ENCODE data around the gene KMT5B.

Gene KMT5B

GRCh38 chr11:68164437-68164836 lies 48.7 kb downstream of the KMT5B start:
- no peak overlapping the region for H3K4me3 ChIP-seq (replicated peaks; ENCODE audit: low read depth, low read length)
- H3K27me3 ChIP-seq (replicated peaks; ENCODE audit: control insufficient read depth, insufficient read depth, low read length) = no peaks in the 10 kb centered on the region
- DNase-seq (ENCODE audit: extremely low read depth, insufficient read length) = no peak
- H3K36me3 ChIP-seq (ENCODE audit: control insufficient read depth, insufficient read depth, low read length) = peaks cover 12% of the 10 kb centered on the region
- TF ChIP-seq CTCF (IDR thresholded peaks at IDR 0.05; ENCODE audit: insufficient read depth, low read length, poor library complexity, severe bottlenecking) = no peak

GRCh38 chr11:68163691-68164090 lies 49.4 kb downstream of the KMT5B start:
- DNase-seq (ENCODE audit: extremely low read depth, insufficient read length) = no peak
- Histone ChIP-seq H3K36me3 (ENCODE audit: control insufficient read depth, insufficient read depth, low read length) (peaks cover 10% of the 10 kb centered on the region), H3K27me3 (replicated peaks; ENCODE audit: control insufficient read depth, insufficient read depth, low read length) (no peaks in the 10 kb centered on the region), H3K4me3 (replicated peaks; ENCODE audit: low read depth, low read length) (no peak overlapping the region)
- no peak for TF ChIP-seq CTCF (IDR thresholded peaks at IDR 0.05; ENCODE audit: insufficient read depth, low read length, poor library complexity, severe bottlenecking)

GRCh38 chr11:68160100-68160695 lies 52.9 kb downstream of the KMT5B start:
- H3K4me3 ChIP-seq (replicated peaks; ENCODE audit: low read depth, low read length) = no peak overlapping the region
- DNase-seq (ENCODE audit: extremely low read depth, insufficient read length) = no peak
- no peak for TF ChIP-seq CTCF (IDR thresholded peaks at IDR 0.05; ENCODE audit: insufficient read depth, low read length, poor library complexity, severe bottlenecking)

GRCh38 chr11:68159665-68160064 lies 53.4 kb downstream of the KMT5B start:
- DNase-seq (ENCODE audit: extremely low read depth, insufficient read length) = no peak
- Histone ChIP-seq H3K4me3 (replicated peaks; ENCODE audit: low read depth, low read length) (no peak overlapping the region), H3K27me3 (replicated peaks; ENCODE audit: control insufficient read depth, insufficient read depth, low read length) (no peaks in the 10 kb centered on the region), H3K36me3 (ENCODE audit: control insufficient read depth, insufficient read depth, low read length) (no peaks in the 10 kb centered on the region)
- TF ChIP-seq CTCF (IDR thresholded peaks at IDR 0.05; ENCODE audit: insufficient read depth, low read length, poor library complexity, severe bottlenecking) = no peak

More at GRCh38 chr11:68160100-68160695, 52.9 kb downstream of the KMT5B start:
- Histone ChIP-seq H3K27me3 (replicated peaks; ENCODE audit: control insufficient read depth, insufficient read depth, low read length) (no peaks in the 10 kb centered on the region), H3K36me3 (ENCODE audit: control insufficient read depth, insufficient read depth, low read length) (no peaks in the 10 kb centered on the region)

- no peak overlapping the region for H3K4me3 ChIP-seq (replicated peaks; ENCODE audit: low read depth, low read length)
- no peaks in the 10 kb centered on the region for H3K36me3 ChIP-seq (ENCODE audit: control insufficient read depth, insufficient read depth, low read length)
- no peak for TF ChIP-seq CTCF (IDR thresholded peaks at IDR 0.05; ENCODE audit: insufficient read depth, low read length, poor library complexity, severe bottlenecking)
- no peaks in the 10 kb centered on the region for H3K27me3 ChIP-seq (replicated peaks; ENCODE audit: control insufficient read depth, insufficient read depth, low read length)
- DNase-seq (ENCODE audit: extremely low read depth, insufficient read length) = no peak
These were observed 53.9 kb downstream of the KMT5B start for GRCh38 chr11:68159161-68159560.

GRCh38 chr11:68158580-68158979 lies 54.5 kb downstream of the KMT5B start:
- no peaks in the 10 kb centered on the region for H3K27me3 ChIP-seq (replicated peaks; ENCODE audit: control insufficient read depth, insufficient read depth, low read length)
- DNase-seq (ENCODE audit: extremely low read depth, insufficient read length) = no peak
- no peak overlapping the region for H3K4me3 ChIP-seq (replicated peaks; ENCODE audit: low read depth, low read length)
- TF ChIP-seq CTCF (IDR thresholded peaks at IDR 0.05; ENCODE audit: insufficient read depth, low read length, poor library complexity, severe bottlenecking) = no peak
- H3K36me3 ChIP-seq (ENCODE audit: control insufficient read depth, insufficient read depth, low read length) = no peaks in the 10 kb centered on the region

Data from GM06990 (cell line).